ENCODE results near the gene GPATCH1. TPM values are rescaled to one million over a fixed set of nuclear protein-coding genes. Genes with fewer than 3 reads are reported as not detected.

The GPATCH1 gene
- total and polyA plus RNA-seq, 2 of the 4 experiments (the other 2 are of a cell fraction), result 5.1 to 7.5 TPM

GRCh38 chr19:33089010-33089409 is 8.0 kb downstream of the GPATCH1 start:
- Histone ChIP-seq H2AK9ac (replicated peaks; ENCODE audit: low read depth, low read length, poor library complexity) (no peak overlapping the region), H3K79me1 (ENCODE audit: low read depth in 1 of 2, low read length in 2 of 2) (no peaks in the 10 kb centered on the region; a peak in 1 of 4 replicates), H2BK120ac (ENCODE audit: low read depth, low read length) (no peak overlapping the region), H3K23ac (ENCODE audit: low read depth, low read length) (no peak overlapping the region), H3K4me1 (ENCODE audit: control insufficient read depth, insufficient read depth, low read length) (no peaks in the 10 kb centered on the region), H3K9me3 (ENCODE audit: control insufficient read depth, insufficient read depth, low read length) (no peaks in the 10 kb centered on the region), H2BK5ac (ENCODE audit: low read depth, low read length, poor library complexity, severe bottlenecking) (no peak overlapping the region), H3K4me3 (ENCODE audit: insufficient read depth, low read depth, low read length) (no peak overlapping the region), H3K4ac (ENCODE audit: low read depth, low read length) (no peak overlapping the region), H2BK20ac (ENCODE audit: low read depth, low read length) (no peak overlapping the region), H3K9me1 (ENCODE audit: insufficient read depth, low read length) (0 out of 2 replicates have a peak, but pooled peaks cover 4% of the 10 kb centered on the region), H4K5ac (ENCODE audit: low read depth, low read length) (no peak overlapping the region), H3K56ac (ENCODE audit: extremely low read depth, insufficient read depth, low read length) (no peak overlapping the region), H4K20me1 (ENCODE audit: insufficient read depth, low read length) (no peaks in the 10 kb centered on the region), H3K27ac (ENCODE audit: insufficient read depth, low read length) (no peak overlapping the region), H2BK15ac (ENCODE audit: low read depth, low read length) (no peak overlapping the region), H4K91ac (ENCODE audit: insufficient read depth, low read depth, low read length) (no peak overlapping the region), H3K36me3 (ENCODE audit: control insufficient read depth, insufficient read depth, low read length) (peaks cover 28% of the 10 kb centered on the region), H3K14ac (replicated peaks; ENCODE audit: low read depth, low read length) (no peak overlapping the region), H3K27me3 (ENCODE audit: control insufficient read depth, insufficient read depth, low read length) (no peaks in the 10 kb centered on the region), H3K9ac (ENCODE audit: low read depth, low read length) (no peak overlapping the region), H2AK5ac (ENCODE audit: low read depth, low read length) (no peak overlapping the region), H3K18ac (ENCODE audit: low read depth, low read length) (no peak overlapping the region), H3K4me2 (ENCODE audit: low read depth, low read length) (no peak overlapping the region), H2AFZ (replicated peaks; ENCODE audit: low read length, poor library complexity) (no peak overlapping the region), H4K8ac (ENCODE audit: low read depth in 2 of 2, low read length in 2 of 2) (no peak overlapping the region)
- dilution Hi-C loops (cut with HindIII; ENCODE audit: low sequenced_read_pairs, unreplicated experiment) (no loop called here), in situ Hi-C loops (cut with MboI; ENCODE audit: low sequenced_read_pairs) (no loop called here), intact Hi-C loops (cut with micrococcal nuclease) (loop anchor here (10.0 kb wide), 1 partner anchor 504 kb away; the partner anchor contains the start of gene PDCD5)
- ChIA-PET POLR2A (ENCODE audit: unreplicated experiment) (no interaction called here), CTCF (no interaction called here)
- BruUV-seq (replicated peaks), result no TSS peak
- DNase-seq, result no peak
- TF ChIP-seq MXI1 (IDR thresholded peaks at IDR 0.05; ENCODE audit: borderline replicate concordance, low read depth, low read length) (no peak), RCOR1 (IDR thresholded peaks at IDR 0.05; ENCODE audit: insufficient replicate concordance, low read length) (no peak), USF2 (IDR thresholded peaks at IDR 0.05; ENCODE audit: low read depth, low read length) (no peak), NFE2L2 (IDR thresholded peaks at IDR 0.05; ENCODE audit: low read depth, low read length) (no peak), POLR2A (IDR thresholded peaks at IDR 0.05; ENCODE audit: low read depth, low read length) (no peak), MAFK (IDR thresholded peaks at IDR 0.05; ENCODE audit: low read depth, low read length) (no peak), CTCF (conservative IDR thresholded peaks at IDR 0.05; ENCODE audit: low read depth, low read length) (no peak), SMC3 (IDR thresholded peaks at IDR 0.05; ENCODE audit: low read depth, low read length) (no peak), RFX5 (IDR thresholded peaks at IDR 0.05; ENCODE audit: low read depth, low read length) (no peak), BHLHE40 (IDR thresholded peaks at IDR 0.05; ENCODE audit: low read depth, low read length) (no peak)
- no peak for ATAC-seq (ENCODE audit: low read depth)
- WGBS, 2 experiments (ENCODE audit: extremely low coverage in 2 of 2, insufficient read length in 1 of 2), result 100% methylated on average over 1 of the region's 3 CpGs; no CpG with 5 or more reads in 1 of the 2 experiments

Data from IMR-90 (cell line).